AG09309 (cell line): ENCODE data around the gene GRAMD4.

Experiments used
- DNase-seq: peaks from one replicate; pipeline ENCODE4 v3.0.0-alpha.2; 2010; ENCODE audit warnings: low read depth
- H3K4me3 ChIP-seq: 2 replicates; pipeline ENCODE4 v1.5.1; 2011; ENCODE audit warnings: mild to moderate bottlenecking, low read depth, low read length, moderate library complexity; ENCODE audit not compliant: control insufficient read depth
- TF ChIP-seq, protein P1 (sequence below): IDR thresholded peaks from 2 replicates; pipeline ENCODE4 v1.5.1; 2011; ENCODE audit warnings: mild to moderate bottlenecking, low read depth, low read length, inconsistent platforms; ENCODE audit not compliant: insufficient read depth, control insufficient read depth; ENCODE audit errors: missing control alignments

GRAMD4 gene

GRCh38 chr22:46649141-46650077 lies 29.2 kb downstream of the GRAMD4 start:
- TF ChIP-seq, protein P1, sequence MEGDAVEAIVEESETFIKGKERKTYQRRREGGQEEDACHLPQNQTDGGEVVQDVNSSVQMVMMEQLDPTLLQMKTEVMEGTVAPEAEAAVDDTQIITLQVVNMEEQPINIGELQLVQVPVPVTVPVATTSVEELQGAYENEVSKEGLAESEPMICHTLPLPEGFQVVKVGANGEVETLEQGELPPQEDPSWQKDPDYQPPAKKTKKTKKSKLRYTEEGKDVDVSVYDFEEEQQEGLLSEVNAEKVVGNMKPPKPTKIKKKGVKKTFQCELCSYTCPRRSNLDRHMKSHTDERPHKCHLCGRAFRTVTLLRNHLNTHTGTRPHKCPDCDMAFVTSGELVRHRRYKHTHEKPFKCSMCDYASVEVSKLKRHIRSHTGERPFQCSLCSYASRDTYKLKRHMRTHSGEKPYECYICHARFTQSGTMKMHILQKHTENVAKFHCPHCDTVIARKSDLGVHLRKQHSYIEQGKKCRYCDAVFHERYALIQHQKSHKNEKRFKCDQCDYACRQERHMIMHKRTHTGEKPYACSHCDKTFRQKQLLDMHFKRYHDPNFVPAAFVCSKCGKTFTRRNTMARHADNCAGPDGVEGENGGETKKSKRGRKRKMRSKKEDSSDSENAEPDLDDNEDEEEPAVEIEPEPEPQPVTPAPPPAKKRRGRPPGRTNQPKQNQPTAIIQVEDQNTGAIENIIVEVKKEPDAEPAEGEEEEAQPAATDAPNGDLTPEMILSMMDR: no peak
- H3K4me3 ChIP-seq: no peak overlapping the region
- no peak for DNase-seq

DNA sequence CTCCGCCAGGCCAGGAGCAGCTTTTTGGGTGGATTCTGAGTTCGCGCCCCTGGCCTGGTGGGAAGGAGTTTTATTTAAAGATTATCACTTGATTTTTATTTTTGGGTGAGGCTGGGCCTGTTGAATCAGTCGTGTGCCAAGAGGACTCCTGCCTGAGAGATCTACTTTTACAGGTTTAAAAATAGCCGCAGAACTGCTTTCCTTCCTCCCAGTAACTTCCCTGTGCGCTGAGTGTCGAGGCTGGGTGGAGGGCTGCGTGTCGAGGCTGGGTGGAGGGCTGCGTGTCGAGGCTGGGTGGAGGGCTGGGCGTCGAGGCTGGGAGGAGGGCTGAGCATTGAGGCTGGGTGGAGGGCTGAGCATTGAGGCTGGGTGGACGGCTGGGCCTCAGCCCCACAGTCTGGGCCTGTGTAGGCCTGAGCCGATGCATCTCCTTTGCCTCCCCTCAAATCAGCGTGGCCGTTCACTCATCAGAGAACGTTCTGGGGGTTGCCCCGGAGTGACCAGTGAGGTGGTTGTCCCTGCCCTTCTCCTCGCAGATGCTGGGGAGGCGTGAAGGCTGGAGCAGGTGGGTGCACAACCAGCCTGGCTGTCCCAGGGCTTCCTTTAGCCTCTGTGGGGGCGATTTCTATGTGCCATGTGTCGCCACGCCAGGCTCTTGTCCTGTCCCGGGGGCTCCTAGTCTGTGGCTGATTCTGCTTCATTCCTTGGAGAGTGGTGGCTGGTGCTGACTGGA lies 30.1 kb downstream of the GRAMD4 start:
- TF ChIP-seq, protein P1: no peak
- H3K4me3 ChIP-seq: no peak overlapping the region
- no peak for DNase-seq

- TF ChIP-seq, protein P1: no peak
- H3K4me3 ChIP-seq: no peak overlapping the region
- no peak for DNase-seq
Observed at GRCh38 chr22:46651316-46651715, 31.1 kb downstream of the GRAMD4 start.

GRCh38 chr22:46652081-46652846 lies 32.1 kb downstream of the GRAMD4 start:
- no peak for DNase-seq
- TF ChIP-seq, protein P1: no peak
- H3K4me3 ChIP-seq: no peak overlapping the region

DNA sequence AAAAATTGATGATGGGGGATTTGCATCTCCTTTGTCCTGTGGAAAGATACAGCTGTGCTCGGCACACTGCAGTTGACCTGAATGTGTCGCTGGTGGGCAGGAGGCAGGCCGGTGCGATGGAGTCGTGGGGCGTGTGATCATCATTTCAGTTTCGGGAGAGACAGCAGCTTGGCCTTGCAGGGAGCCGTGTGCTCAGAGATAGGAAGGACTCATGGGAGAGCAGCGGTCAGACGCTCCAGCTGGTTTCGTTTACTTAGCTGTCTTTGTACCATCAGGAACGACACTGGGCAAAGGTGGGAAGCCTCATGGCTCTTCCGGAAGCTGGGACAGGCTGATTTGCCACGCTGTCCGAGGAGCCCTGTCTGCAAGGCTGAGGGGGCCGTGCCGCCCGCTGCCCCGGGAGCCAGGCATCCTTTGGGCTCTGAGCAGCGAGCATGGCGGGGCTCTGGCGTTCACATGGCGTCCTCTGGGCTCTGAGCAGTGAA lies 32.7 kb downstream of the GRAMD4 start:
- DNase-seq: no peak
- TF ChIP-seq, protein P1: no peak
- no peak overlapping the region for H3K4me3 ChIP-seq

GRCh38 chr22:46653596-46653995 lies 33.4 kb downstream of the GRAMD4 start:
- no peak overlapping the region for H3K4me3 ChIP-seq
- no peak for DNase-seq
- TF ChIP-seq, protein P1: no peak
